ENCODE measurements around the gene ZBTB38. TPM values are rescaled to one million over a fixed set of nuclear protein-coding genes. Genes with fewer than 3 reads are reported as not detected.
A peak's percentile ranks its signal among the peaks of the same experiment; 100 is the strongest.

Gene ZBTB38
- polyA plus RNA-seq, 1 donor from 2014 or later, result 18.7 TPM

DNA sequence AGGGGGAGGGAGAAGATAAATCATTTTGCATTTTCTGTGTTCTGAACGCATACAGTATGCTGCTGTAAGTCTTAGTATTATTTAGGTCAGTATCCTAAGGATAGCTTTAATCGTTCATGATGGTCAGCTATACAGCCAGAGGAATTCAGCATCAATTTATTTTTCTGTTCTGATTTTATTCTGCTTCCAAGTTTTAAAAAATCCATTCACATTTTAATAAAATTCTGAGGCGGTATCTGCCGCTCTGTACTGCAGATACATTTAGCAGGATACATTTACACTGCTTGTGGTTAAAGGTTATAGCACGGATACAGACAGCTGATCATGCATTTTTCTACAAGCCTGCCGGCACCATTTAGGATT, 17.8 kb downstream of the ZBTB38 start:
- Histone ChIP-seq H3K27me3 (ENCODE audit: insufficient read depth, low read depth, low read length) (no peaks in the 10 kb centered on the region), H3F3A (ENCODE audit: insufficient read depth, low read length, poor library complexity, severe bottlenecking) (no peaks in the 10 kb centered on the region), H3K36me3 (ENCODE audit: insufficient read depth, low read length) (no peaks in the 10 kb centered on the region), H3K9me2 (ENCODE audit: insufficient read depth, low read length) (no peaks in the 10 kb centered on the region), H3K4me2 (ENCODE audit: low read length) (peak overlapping the region; percentile 63), H2AFZ (ENCODE audit: low read depth, low read length) (peak overlapping the region; percentile 63), H4K20me1 (ENCODE audit: insufficient read depth) (no peaks in the 10 kb centered on the region), H3K79me2 (replicated peaks; ENCODE audit: insufficient read depth, low read length) (peaks cover 27% of the 10 kb centered on the region), H3K9me3 (ENCODE audit: low read length) (no peaks in the 10 kb centered on the region), H3K27ac (ENCODE audit: low read length) (peak overlapping the region; percentile 89), H3K4me3 (ENCODE audit: low read length) (peak overlapping the region; percentile 61), H3K9ac (ENCODE audit: low read length) (peak overlapping the region; percentile 67)
- TF ChIP-seq TAF1 (IDR thresholded peaks at IDR 0.05; ENCODE audit: low read depth), result no peak
- no peak for TF ChIP-seq SMC3 (conservative IDR thresholded peaks at IDR 0.05; ENCODE audit: poor library complexity)
- no peak for TF ChIP-seq POLR2AphosphoS5 (IDR thresholded peaks at IDR 0.05)
- TF ChIP-seq RAD21 (conservative IDR thresholded peaks at IDR 0.05), result no peak
- TF ChIP-seq EP300 (conservative IDR thresholded peaks at IDR 0.05; ENCODE audit: poor library complexity, severe bottlenecking), result no peak
- no peak for TF ChIP-seq CTCF (IDR thresholded peaks at IDR 0.05; ENCODE audit: poor library complexity, severe bottlenecking)
- no peak for TF ChIP-seq EZH2 (IDR thresholded peaks at IDR 0.05; ENCODE audit: borderline replicate concordance, insufficient read depth, low read length, poor library complexity, severe bottlenecking)
- TF ChIP-seq MXI1 (conservative IDR thresholded peaks at IDR 0.05; ENCODE audit: poor library complexity, severe bottlenecking), result no peak
- TF ChIP-seq, protein P1, sequence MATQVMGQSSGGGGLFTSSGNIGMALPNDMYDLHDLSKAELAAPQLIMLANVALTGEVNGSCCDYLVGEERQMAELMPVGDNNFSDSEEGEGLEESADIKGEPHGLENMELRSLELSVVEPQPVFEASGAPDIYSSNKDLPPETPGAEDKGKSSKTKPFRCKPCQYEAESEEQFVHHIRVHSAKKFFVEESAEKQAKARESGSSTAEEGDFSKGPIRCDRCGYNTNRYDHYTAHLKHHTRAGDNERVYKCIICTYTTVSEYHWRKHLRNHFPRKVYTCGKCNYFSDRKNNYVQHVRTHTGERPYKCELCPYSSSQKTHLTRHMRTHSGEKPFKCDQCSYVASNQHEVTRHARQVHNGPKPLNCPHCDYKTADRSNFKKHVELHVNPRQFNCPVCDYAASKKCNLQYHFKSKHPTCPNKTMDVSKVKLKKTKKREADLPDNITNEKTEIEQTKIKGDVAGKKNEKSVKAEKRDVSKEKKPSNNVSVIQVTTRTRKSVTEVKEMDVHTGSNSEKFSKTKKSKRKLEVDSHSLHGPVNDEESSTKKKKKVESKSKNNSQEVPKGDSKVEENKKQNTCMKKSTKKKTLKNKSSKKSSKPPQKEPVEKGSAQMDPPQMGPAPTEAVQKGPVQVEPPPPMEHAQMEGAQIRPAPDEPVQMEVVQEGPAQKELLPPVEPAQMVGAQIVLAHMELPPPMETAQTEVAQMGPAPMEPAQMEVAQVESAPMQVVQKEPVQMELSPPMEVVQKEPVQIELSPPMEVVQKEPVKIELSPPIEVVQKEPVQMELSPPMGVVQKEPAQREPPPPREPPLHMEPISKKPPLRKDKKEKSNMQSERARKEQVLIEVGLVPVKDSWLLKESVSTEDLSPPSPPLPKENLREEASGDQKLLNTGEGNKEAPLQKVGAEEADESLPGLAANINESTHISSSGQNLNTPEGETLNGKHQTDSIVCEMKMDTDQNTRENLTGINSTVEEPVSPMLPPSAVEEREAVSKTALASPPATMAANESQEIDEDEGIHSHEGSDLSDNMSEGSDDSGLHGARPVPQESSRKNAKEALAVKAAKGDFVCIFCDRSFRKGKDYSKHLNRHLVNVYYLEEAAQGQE (IDR thresholded peaks at IDR 0.05; ENCODE audit: borderline replicate concordance), result no peak

- no peaks in the 10 kb centered on the region for H3K36me3 ChIP-seq (ENCODE audit: insufficient read depth, low read length)
- peaks cover 27% of the 10 kb centered on the region for H3K79me2 ChIP-seq (replicated peaks; ENCODE audit: insufficient read depth, low read length)
- H3K27me3 ChIP-seq (ENCODE audit: insufficient read depth, low read depth, low read length), result no peaks in the 10 kb centered on the region
- H2AFZ ChIP-seq (ENCODE audit: low read depth, low read length), result peak overlapping the region; percentile 63
- peak overlapping the region; percentile 63 for H3K4me2 ChIP-seq (ENCODE audit: low read length)
- H3K27ac ChIP-seq (ENCODE audit: low read length), result peak overlapping the region; percentile 89
- no peaks in the 10 kb centered on the region for H3K9me3 ChIP-seq (ENCODE audit: low read length)
- H3K4me3 ChIP-seq (ENCODE audit: low read length), result peak overlapping the region; percentile 61
- TF ChIP-seq SMC3 (conservative IDR thresholded peaks at IDR 0.05; ENCODE audit: poor library complexity) (peak; percentile 14), CTCF (IDR thresholded peaks at IDR 0.05; ENCODE audit: poor library complexity, severe bottlenecking) (no peak), EZH2 (IDR thresholded peaks at IDR 0.05; ENCODE audit: borderline replicate concordance, insufficient read depth, low read length, poor library complexity, severe bottlenecking) (no peak), MXI1 (conservative IDR thresholded peaks at IDR 0.05; ENCODE audit: poor library complexity, severe bottlenecking) (peak; percentile 73), EP300 (conservative IDR thresholded peaks at IDR 0.05; ENCODE audit: poor library complexity, severe bottlenecking) (peak; percentile 64), RAD21 (conservative IDR thresholded peaks at IDR 0.05) (no peak), POLR2AphosphoS5 (IDR thresholded peaks at IDR 0.05) (peak; percentile 96), TAF1 (IDR thresholded peaks at IDR 0.05; ENCODE audit: low read depth) (peak; percentile 94)
- TF ChIP-seq, protein P1 (IDR thresholded peaks at IDR 0.05; ENCODE audit: borderline replicate concordance), result peak; percentile 90
- H3F3A ChIP-seq (ENCODE audit: insufficient read depth, low read length, poor library complexity, severe bottlenecking), result no peaks in the 10 kb centered on the region
- peak overlapping the region; percentile 67 for H3K9ac ChIP-seq (ENCODE audit: low read length)
- H3K9me2 ChIP-seq (ENCODE audit: insufficient read depth, low read length), result no peaks in the 10 kb centered on the region
- H4K20me1 ChIP-seq (ENCODE audit: insufficient read depth), result no peaks in the 10 kb centered on the region
These were observed 18.4 kb downstream of the ZBTB38 start for GRCh38 chr3:141386611-141387111.

All from neural cell (in vitro differentiated cells).